Measurements from ENCODE around the gene BICDL2.
"Not testable (repeated sequence)": the region's sequence is repeated elsewhere in the genome, so short reads cannot be mapped to it uniquely, and the experiment has no call there.

DNA sequence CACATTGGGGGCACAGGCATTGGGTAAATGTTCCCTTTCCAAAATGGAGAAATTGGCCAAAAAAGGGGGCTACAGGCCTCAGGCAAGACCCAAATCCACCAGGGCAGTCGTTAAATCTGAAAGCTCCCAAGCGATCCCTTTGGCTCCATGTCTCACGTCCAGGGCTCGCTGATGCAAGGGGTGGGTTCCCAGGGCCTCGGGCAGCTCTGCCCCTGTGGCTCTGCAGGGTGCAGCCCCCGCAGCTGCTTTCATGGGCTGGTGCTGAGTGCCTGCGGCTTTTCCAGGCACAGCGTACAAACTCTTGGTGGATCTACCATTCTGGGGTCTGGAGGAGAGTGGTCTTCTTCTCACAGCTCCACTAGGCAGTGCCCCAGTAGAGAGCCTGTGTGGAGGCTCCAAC, 46.7 kb upstream of the BICDL2 start:
- not testable (repeated sequence) for TF ChIP-seq TRIM28 (IDR thresholded peaks at IDR 0.05); ZNF124 (CRISPR knock-in tag; IDR thresholded peaks at IDR 0.05); CHD2 (IDR thresholded peaks at IDR 0.05; ENCODE audit: low read depth, low read length); PHF8 (IDR thresholded peaks at IDR 0.05; ENCODE audit: borderline replicate concordance, low read length); ZNF174 (CRISPR knock-in tag; IDR thresholded peaks at IDR 0.05)
- TF ChIP-seq, protein P1, sequence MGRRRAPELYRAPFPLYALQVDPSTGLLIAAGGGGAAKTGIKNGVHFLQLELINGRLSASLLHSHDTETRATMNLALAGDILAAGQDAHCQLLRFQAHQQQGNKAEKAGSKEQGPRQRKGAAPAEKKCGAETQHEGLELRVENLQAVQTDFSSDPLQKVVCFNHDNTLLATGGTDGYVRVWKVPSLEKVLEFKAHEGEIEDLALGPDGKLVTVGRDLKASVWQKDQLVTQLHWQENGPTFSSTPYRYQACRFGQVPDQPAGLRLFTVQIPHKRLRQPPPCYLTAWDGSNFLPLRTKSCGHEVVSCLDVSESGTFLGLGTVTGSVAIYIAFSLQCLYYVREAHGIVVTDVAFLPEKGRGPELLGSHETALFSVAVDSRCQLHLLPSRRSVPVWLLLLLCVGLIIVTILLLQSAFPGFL (CRISPR knock-in tag; IDR thresholded peaks at IDR 0.05) = not testable (repeated sequence)
- TF ChIP-seq, protein P2, sequence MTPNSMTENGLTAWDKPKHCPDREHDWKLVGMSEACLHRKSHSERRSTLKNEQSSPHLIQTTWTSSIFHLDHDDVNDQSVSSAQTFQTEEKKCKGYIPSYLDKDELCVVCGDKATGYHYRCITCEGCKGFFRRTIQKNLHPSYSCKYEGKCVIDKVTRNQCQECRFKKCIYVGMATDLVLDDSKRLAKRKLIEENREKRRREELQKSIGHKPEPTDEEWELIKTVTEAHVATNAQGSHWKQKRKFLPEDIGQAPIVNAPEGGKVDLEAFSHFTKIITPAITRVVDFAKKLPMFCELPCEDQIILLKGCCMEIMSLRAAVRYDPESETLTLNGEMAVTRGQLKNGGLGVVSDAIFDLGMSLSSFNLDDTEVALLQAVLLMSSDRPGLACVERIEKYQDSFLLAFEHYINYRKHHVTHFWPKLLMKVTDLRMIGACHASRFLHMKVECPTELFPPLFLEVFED (CRISPR knock-in tag; conservative IDR thresholded peaks at IDR 0.05) = not testable (repeated sequence)

All from K562 (cell line).